ENCODE measurements around the gene SAXO2.

GRCh38 chr15:82303956-82304777 lies 41.5 kb downstream of the SAXO2 start:
- no peak for TF ChIP-seq CTCF (IDR thresholded peaks at IDR 0.05)
- TF ChIP-seq POLR2A (IDR thresholded peaks at IDR 0.05) = no peak

Data from lower leg skin (tissue), 3 donors.